Activated CD4-positive, alpha-beta T cell treated with anti-CD3 and anti-CD28 coated beads, Interleukin-2, amount 50 U/mL, for 48 hours (primary cell): ENCODE results near the gene SHISA6.
"Not testable (repeated sequence)": the region's sequence is repeated elsewhere in the genome, so short reads cannot be mapped to it uniquely, and the experiment has no call there.

Experiments
- DNase-seq, 2 experiments: peaks; one replicate each; pipeline ENCODE4 v3.0.0-alpha.2; 2020

The SHISA6 gene

DNA sequence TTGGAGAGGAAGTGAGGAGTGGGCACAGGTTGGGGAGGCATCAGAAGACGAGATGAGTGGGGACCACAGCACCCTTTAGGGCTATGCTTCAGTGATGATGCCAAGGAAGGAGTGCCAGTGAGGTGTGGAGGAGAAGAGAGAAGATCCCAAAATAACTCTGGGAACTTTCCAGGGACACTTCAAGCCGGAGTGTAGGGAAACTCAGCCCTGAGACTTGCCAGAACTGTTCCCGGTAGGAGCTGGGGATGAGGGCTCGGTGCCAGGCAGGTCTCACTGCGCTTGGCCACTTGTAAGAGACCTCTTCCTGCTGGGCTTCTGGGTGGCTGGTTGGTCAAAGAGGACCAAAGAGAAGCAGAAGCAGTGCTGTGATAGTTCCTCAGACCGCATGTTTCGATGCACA is 63.6 kb downstream of the SHISA6 start:
- no peak for DNase-seq

GRCh38 chr17:11305524-11305923 is 64.5 kb downstream of the SHISA6 start:
- DNase-seq: no peak

DNA sequence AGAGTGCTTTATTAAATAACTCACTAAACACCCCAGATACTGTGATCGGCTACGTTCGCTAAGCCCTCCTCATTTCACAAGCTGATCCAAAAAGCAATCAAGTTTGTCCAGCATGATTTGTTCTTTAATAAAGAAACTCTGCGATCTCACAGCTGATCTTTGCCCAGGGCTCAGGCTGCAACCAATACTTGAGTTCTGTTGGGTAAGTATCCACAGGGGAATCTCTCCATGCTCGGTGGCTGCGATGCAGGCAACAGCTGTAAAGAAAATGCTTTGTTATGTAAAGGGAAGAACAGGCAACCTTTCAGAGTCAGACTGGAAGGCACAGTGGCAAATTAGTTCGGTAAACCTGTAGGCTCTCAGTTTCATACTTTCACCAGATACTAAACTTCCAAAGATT is 67.5 kb downstream of the SHISA6 start:
- no peak for DNase-seq

- no peak for DNase-seq
Observed at GRCh38 chr17:11309033-11309432, 68.0 kb downstream of the SHISA6 start.

GRCh38 chr17:11309850-11310249 is 68.8 kb downstream of the SHISA6 start:
- no peak for DNase-seq

GRCh38 chr17:11316451-11316850 is 75.4 kb downstream of the SHISA6 start:
- DNase-seq: not testable (repeated sequence)

GRCh38 chr17:11318207-11318606 is 77.2 kb downstream of the SHISA6 start:
- DNase-seq: no peak

DNA sequence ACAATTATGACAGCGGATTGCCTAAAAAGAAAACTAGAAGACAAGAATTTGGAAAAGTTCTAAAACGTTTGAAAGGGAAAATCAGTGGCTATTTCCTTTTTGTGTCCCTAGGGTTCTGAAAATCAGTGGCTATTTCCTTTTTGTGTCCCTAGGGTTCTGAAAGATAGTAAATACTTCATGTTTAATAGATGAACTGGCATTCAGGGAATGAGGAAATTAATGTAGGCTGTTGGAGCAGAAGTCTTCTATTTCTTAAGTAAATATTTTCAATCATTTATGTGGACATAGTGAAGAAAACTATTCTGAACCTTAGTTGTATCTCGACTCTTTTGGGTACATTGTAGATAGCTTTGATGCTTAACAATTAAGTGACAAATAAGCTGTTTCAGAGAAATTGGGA is 78.9 kb downstream of the SHISA6 start:
- no peak for DNase-seq

GRCh38 chr17:11324021-11324420 is 83.0 kb downstream of the SHISA6 start:
- DNase-seq: no peak

GRCh38 chr17:11324846-11325420 is 83.9 kb downstream of the SHISA6 start:
- DNase-seq: no peak

GRCh38 chr17:11326492-11326891 is 85.5 kb downstream of the SHISA6 start:
- no peak for DNase-seq

DNA sequence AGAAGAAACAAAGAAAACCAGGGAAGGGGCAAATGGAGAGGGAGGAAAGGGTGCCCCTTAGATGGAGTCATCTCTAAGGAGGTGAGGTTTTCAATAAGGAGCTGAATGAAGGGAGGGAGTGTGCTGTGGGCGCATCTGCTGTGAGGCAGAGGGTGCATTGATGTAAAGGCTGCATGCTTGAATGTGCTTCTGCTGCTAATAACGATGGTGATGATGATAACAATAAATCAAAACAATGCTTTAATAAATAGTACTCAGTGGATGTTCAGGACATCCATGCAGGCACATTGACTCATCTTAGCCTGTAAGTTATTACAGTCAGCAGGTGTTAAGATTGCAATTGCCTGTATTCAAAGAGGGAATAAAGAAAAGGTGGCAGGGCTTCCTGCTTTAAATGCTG is 87.8 kb downstream of the SHISA6 start:
- no peak for DNase-seq

- DNase-seq: no peak
Observed at GRCh38 chr17:11330006-11330405, 89.0 kb downstream of the SHISA6 start.

GRCh38 chr17:11330826-11331225 is 89.8 kb downstream of the SHISA6 start:
- no peak for DNase-seq

GRCh38 chr17:11331547-11332513 is 90.8 kb downstream of the SHISA6 start:
- no peak for DNase-seq

- DNase-seq: no peak
Observed at GRCh38 chr17:11332706-11333105, 91.7 kb downstream of the SHISA6 start.

DNA sequence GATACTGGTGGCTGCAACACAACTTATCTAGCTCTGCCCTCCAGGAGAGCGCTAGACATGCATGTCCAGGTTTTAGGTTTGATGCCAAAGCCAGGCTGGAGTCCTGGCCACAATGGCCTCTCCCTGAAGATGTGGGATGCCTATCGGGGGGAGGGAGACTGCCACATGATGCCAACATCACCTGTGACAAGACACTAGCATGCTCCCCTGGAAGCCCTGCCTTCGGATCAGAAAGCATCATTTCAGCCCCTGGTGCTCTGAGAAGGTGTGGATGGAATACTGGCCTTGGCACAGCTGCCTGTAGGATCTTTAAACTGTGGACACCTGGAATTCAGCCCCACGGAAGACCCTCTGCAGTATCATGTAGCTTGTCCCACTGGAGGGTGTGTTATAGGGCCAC is 93.5 kb downstream of the SHISA6 start:
- DNase-seq: no peak

- no peak for DNase-seq
Observed at GRCh38 chr17:11336290-11336689, 95.3 kb downstream of the SHISA6 start.

- no peak for DNase-seq
Observed at GRCh38 chr17:11340803-11341202, 99.8 kb downstream of the SHISA6 start.

DNA sequence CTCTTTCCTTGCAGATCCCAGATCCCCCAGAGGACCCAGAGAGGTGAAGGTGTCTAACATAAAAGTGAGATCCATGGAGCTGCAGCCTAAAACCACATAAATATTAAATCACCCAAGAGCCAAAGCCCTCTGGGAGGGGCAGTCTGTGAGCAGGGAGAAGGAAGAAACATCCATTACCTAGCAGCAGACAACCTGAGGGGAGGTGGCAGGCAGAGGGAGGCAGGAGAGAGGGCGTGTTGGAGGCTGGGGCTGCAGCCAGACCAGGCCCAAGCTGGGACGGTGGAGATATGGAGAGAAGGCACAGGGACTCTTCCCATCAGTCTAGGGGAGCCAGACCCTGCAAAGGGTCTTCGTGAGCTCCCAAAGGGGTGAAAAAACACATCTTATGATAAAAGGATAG is 101.1 kb downstream of the SHISA6 start:
- no peak for DNase-seq

DNA sequence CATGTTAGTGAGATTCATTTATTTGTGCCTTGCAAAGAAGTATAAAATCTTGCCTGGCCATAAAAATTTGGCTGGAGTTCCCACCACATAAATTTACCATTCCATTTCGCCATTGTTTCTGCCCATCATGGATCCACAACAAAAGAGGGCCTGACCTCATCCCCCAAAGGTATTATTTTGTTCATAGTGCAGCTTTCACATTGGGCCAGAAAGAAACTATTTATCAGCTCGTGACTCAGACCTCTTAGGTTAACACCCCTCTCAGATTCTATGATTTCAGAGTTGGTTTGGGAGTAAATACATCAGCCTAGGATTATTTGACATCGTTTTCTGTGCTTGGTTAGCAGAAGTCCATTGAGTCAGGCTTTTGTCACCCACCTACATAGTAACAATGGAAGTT is 108.1 kb downstream of the SHISA6 start:
- no peak for DNase-seq

- DNase-seq: no peak
Observed at GRCh38 chr17:11351479-11351878, 110.5 kb downstream of the SHISA6 start.

GRCh38 chr17:11353601-11354000 is 112.6 kb downstream of the SHISA6 start:
- no peak for DNase-seq

- DNase-seq: no peak
Observed at GRCh38 chr17:11356371-11356770, 115.4 kb downstream of the SHISA6 start.
